Stimulated activated CD8-positive, alpha-beta memory T cell treated with anti-CD3 and anti-CD28 coated beads, Interleukin-4, amount 100 ng/mL, for 24 hours (primary cell): ENCODE measurements around the gene WIPF2.
A peak's percentile ranks its signal among the peaks of the same experiment; 100 is the strongest.

ENCODE experiments used
- DNase-seq: peaks from one replicate; pipeline ENCODE4 v3.0.0-alpha.2; 2020; ENCODE audit warnings: low read depth

The WIPF2 gene

DNA sequence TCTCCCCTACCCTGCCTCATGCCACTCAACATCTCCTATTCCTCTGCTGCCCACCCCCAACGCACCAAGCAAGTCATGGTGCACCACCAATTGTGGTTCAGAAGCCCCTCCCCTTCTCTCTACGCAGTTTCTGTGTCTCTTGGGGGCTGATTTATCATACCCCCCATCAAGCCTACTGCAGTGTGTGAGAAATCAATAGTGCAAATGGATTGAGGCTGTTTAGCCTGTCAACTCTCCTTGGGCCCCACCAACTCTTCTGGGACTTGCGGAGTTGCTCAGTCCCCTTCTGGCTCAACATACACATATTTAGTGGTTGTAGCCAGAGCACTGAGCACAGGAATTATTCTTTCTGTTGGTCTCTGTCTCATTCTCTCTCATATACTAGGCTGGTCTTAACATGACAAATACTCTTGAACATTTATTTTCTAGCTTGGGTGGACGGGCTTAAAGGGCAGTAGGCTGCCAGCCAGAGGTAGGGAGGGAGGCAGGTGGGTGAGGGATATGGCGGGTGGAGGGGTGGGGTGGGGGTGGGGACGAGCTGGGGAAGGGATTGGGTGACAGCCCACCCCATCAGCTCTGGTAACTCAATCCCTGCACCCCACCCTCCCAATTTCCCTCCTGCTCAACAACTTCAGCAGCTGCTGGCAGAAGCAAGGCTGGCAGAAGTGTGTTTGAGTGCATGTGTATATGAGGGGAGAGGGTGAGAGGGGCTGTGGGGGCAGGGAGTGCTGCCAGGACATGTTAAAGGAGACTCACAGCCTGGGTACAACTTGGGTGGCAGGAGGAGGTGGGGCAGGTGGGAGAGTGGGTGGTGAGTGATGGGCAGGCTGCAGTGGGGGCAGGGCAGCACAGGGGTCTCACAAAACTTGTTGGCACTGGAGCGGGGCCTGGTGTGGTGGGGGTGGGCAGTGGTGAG lies 94.8 kb downstream of the WIPF2 start:
- no peak for DNase-seq

DNA sequence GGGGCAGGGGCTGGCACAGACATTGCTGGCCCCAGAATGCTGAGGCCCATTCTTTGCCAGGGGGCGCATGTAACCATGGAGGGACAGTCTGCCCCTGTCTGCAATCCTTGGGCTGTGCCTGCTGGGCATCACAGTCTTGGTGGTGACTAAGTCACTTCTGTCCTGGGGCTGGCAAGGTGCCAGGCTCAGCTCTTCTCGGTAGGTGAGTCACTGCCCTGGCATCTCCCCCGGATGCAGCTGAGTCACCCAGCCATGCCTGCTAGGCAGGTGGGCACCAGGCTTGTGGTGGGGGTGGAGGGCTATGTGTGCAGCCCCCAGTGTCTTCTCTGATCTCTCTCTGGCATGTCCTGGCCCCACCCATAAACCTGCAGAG lies 95.5 kb downstream of the WIPF2 start:
- peak; percentile 75 for DNase-seq

DNA sequence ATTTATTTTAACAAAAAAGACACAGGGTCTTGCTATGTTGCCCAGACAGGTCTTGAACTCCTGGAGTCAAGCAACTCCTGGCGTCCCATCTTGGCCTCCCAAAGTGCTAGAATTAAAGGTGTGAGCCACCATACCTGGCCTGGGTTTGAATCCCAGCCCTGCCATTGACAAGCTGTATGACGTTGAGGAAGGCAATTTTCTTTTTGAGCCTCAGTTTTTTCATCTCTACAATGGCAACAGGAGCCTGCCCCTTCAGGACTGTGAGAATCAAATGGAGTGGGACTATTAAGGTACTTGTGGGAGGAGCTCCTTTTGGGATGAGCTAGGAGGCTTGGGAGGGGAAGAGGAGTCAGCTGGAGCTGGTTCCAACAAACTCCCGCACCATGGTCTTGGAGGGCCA lies 96.1 kb downstream of the WIPF2 start:
- DNase-seq: no peak

DNA sequence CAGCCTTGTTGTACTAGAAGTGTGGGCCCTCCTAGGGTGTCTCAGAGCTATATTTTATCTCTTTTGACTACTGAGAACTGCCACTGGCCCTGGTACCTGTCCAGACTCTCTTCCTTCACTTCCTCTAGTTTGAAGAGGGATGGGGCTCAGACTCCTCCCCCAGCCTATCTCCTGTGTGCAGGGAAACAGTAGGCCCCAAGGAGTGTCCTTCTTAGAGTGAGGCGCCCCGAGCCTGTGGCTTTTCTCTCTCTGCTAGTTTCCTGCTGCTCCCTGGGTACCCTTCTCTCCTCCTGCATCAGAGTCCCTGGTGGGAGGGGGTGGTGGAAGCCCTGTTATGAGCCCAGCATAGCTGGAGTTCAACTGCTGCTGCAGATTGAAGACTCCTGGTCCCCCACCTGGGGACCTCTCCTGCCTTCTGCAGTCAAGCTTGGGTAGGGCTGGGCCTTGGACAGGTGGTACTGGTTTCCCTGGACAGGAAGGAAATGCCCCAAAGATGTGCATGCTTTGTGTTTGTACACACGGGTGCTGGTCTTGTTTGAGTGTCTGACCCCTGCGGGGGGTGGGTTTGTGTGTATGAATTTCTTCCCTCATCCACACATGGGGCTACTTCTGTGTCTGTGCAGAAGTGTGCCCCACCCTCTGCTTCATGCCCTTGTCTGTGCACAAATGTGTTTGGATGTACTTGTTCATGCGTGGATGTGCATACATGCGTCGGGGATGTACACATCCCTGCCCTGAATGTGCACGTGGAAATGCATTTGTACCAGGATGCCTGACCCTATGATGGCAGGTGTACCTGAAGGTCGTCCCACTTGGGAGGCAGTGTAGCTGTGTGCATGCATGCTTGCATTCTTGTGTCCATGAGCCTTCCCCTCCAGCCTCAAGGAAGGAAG lies 96.8 kb downstream of the WIPF2 start:
- no peak for DNase-seq

DNA sequence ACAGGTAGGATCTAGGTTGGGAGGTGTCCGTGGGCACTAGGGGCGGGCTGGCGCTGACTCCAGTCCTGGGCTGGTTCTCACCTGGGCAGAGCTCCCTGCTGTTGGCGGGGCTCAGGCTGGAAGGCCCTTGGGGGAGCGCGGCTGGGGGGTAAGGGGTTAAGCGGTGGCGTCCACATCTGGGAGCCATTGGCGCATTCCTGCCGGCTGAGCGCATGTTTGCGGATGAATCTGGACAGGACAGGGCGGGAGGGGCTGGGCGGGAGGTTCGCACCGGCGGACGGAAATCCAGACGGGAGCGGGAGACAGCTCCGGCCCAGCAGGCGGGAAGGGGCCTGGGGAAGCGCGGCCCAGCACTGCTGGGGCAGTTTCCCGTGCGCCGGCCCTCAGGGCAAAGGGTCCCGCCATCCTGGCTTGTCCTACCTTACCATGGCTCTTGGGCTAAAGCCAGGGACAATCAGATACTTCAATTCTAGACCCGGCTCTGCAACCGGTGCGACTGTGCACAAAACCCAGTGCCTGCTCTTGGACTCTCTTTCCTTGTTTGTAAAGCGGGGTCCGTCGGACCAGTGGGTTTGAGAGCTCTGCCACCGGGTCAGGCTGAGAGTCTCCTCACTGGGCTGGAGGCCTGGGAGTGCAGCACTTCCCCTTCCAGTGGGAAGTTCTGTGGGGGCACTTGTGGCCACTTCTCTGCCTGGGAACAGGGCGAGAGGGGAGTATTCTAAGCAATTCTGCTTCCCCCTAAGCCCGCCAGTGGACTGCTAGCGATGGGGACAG lies 97.7 kb downstream of the WIPF2 start:
- no peak for DNase-seq

DNA sequence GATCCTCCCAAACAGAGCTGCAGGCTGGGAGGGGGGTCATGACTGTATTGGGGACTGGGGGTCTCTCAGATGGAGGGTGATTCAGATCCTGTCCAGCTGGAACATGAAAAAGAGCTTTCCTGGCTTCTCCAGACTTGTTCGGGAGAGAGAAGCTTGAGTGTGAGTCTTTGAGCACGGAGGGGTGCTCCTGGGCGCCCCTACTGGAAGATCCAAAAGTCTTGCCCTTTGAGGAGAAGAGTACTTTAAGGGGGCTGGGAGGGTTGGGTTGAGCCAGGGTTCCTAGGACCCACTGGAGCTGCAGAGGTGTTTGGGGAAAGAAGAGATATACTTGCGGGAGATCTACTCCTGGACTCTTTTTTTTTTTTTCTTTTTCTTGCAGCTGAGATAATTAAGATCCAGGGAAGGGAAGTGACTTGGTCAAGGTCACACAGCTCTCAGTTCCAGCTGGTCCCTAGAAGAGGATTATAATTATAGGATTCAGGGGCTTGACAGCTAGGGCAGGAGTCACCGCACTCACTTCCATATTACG lies 98.3 kb downstream of the WIPF2 start:
- DNase-seq: no peak

DNA sequence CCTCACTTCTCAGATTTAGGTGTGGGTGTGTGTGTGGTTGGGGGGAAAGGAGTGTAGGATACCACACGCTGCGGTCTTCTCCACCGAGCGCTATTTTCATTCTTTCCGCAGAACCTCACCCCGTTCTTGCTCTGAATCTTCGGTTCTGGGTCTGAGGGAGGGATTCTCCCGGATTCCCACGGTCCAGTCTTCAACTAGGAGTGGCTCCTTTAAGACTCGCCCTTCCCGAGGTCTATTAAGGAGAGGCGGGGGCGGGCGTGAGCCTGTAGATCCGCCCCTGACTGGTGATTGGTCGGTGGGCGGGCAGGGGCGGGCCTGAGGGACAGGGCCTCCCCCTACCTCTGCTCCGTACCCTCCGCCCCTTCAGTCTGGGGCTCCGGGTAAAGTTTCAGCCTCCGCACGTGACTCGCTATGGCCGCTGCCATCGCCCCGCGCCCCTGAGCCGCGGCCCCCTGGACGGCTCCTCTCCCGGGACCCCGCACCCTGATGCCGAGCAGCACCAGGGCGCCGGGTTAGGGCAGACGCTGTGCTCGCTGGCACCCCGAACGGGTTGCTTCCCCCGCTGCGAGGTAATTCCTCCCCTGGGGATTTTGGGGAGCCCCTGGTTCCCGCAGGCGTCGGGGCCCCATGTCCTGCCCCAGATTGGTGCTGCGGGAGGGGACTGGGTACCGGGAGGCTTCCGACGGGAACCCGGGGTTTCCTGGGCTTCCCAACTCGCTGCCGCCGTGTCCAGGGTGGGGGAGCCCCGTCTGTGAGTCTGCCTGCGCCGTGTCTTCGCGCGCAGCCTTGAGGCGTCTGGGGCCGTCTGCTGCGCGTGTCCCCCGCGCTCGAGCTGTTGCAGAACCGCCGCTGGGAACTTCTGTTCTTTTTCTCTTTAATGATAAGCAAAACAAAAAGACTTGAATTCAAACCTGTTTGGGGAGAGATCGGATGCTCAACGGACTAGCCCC lies 99.1 kb downstream of the WIPF2 start:
- peak; percentile 85 for DNase-seq

DNA sequence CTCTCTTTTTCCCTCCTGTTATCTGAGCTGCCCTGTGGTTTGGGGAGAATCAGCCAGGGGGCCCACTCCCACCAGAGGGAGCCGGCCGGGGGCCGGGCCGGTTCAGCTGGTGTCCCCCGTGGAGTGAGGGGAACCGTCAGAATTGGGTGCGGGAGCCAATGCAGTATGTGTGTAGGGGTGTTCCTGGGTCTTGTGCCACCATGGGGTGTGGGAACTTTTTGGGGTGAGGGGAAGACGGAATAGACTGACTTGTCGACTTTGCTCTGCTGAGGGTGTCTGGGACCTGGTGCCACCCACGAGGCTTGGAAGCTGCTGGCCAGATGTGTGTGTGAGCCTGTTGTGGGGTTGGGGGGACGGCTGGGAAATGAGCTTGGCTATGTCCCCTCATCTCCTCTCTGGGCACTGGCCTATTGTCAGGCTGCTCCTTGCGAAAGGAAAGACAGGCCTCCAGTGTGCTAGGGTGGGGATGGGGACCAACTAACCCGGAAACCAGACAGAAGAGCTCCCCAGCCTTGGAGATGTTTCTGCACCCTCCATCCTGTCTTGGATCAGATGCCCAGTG lies 99.8 kb downstream of the WIPF2 start:
- no peak for DNase-seq

DNA sequence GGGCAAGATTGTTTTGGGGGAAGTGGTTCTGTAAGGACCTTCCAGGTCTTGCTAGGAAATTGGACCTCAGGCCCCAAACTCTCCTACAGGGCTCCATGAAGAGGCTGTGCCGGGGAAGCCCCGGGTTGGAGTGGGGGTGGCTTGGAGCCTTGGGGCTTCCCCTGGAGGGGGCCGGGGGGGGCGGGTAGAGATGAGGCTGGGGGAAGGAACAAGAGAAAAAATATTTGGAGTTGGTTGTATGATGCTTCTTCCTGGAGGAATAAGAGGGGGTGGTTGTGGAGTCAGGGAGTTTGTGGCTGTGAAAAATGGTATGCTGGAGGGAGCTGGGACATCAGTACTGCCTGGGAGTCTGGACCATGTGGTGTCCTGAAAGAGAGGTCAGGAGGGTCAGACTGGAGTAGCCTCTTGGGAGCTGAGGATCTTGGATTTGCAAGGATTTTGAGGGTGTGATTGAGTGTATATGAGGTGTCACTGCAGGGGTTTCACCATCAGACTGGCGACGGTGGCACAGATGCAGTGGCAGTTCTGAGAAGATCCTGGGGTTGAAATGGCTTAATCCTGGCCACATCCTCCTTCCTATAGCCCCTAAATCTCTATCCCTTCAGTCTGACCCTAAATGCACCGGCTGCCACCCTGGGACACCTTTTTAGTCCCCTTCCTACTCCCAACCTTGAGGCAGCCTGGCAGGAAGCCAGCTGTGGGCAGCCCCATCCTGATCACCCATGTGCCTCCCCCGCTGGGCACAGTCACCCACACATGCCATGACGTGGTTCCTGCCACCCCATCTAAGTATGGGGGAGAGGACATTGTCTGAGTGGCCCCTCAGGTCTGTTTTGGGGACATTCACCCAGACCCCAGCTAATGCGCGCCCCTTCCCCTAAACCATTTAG lies 100.8 kb downstream of the WIPF2 start:
- DNase-seq: peak; percentile 50

DNA sequence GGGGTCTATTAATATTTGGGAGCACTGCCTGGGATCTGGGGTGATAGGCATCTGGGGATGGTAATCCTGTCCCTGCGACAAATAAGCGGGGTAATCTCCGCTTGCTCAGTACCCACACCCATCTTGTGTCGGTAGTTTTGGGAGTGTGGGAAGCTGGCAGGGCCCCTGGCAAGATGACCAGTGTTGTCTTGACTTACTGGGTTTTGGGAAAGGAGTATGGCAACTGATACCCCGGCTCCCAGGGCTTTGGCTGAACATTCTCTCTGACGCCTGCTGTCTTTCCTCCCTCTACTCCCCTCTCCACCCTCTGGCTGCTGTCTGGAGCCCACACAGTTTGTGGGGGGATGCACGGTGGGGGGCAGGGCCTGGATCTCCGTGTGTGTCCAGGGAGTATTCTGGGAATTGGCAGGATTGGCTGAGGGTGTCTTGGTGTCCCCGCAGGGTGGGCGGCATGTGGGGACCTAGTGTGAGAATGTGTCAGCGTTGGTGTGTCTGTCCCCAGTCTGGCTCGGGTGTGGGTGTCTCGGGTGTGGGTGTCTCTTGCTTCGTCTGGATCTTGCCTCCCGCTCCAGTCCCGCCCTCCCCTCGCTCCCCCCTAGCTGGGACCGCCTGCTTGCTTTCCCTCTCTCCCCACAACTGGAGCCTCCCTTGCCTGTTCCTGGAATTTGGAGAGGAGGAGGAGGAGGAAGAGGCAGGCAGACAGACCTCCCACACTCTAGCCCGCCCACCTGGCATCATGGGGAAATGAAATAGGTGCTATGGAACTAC lies 101.8 kb downstream of the WIPF2 start:
- no peak for DNase-seq

DNA sequence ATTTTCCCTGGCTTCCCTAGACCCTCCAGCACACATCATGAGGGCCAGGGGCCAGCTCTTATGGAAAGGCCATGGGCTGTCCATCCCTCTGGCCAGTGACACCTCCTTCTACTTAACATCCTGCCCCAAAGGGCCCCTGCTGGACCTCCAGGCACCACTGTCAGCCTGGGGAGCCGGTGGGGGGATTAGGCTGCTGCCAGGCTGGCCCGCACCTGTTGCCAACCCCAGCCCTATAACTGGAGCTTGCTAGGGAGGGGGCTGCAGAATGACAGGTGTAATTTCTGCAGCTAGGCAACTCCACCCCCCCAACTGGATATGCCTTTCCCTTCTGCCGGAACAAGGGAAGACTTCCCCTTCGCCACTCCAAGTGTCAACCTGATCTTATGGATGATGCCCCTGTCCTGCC lies 102.4 kb downstream of the WIPF2 start:
- no peak for DNase-seq

DNA sequence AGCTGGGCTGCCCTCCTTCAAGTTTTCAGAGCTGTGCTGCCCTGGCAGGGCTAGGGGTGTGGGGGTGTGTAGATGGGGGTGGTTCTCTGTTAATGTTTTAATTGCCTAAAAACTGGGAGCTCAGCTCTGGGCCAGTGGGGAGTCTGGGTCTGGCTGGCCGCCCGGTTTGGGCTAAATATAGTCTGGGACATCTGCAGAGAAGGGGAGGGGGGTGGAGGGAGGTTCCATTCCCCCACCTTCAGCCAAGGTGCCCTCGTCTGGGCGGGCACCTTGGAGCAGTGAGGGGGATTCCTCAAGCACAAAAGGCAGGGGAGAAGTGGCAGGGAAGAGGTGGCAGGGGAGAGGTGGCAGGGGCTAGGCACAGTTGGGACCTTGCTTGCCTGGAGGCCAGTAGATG lies 102.9 kb downstream of the WIPF2 start:
- no peak for DNase-seq

DNA sequence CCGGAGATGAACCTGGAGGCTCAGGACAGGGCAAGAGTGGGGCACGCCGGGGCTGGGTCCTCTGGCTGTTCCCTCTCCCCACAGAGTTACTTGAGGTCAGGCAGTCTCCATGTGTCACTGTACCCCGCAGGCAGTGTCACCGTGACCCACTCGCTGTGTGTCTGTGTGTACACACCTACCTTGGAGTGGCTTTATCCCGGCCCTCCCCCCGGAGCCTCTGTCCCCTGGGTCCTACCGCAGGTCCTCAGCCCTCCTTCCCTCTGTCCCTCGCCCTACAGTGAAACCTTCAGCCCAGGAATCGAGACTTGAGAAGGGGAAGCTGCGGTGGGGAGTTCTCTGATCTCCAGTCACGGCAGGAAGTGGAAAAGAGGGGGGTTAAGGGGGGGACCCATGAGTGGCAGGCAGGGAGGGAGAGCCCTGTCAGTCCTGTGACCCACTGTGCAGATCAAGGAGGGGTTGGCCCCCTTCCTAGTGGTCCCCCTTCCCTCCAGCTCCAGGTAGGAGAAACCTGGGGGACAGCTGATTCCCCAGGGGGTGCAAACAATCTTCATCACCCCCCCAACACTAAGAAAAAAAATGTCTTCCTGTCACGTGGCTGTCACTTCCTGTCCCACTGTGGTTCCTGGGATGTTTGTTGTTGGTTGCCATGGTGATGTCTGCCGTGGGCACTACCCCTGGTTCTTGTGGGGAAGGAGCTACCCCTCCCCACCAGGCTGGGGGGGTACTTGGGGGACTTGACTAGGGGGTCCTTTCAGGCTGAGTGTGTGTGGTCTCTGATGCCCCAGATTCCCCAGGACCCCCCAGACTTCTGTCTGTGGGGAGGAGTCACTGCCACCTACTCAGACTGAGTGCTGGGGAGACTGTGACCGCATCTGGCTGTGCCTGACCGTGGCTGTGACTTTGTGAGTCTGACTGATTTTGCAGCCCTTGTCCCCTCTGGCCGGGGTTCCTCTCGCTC lies 103.5 kb downstream of the WIPF2 start:
- peak; percentile 77 for DNase-seq

DNA sequence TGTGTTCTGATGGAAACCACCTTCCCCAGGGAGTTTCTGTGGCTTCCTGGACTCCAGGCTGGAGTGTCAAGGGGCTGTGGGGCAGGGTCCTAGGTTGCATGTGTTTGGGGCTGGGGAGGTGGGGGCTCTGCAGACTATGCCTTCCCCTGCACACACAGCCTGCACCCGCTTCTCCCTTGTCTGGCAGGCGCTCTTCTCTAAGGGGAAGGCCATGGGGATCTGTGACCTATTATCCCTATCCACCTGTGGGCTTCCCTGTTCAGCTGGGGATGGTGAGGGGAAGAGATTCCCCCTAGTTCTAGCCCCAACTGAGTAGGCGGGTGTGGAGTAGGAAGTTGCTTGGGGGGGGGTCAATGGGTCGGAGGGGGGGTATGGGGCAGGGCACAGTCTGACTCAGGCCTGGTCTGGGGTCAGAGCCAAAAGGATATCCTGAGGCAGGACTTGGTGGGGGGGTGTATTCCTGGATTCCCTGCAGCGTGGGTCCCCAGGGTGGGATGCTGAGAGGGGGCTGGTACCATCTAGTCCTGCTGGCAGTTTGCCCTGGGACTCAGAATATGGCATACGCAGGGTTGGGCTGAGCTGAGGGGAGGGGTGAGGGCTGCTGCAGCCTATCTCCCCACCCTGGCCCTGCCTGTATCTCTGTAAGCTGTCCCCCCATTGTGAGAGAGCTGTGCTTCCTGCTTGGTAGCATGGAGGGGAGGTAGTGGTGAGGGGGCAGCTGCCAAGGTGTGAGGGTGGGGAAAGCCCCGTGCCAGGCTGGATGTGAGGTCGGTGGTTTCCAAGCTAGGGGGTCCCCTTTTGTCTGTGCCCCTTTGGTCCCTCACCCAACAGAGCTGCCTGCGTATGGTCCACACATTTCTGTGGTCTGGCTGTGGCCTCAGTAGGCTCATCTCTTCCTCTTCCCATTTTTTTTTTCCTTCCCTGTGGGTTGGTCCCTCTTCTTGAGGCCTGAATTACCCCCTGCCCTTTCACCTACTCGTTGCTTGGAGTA lies 104.6 kb downstream of the WIPF2 start:
- peak; percentile 63 for DNase-seq

DNA sequence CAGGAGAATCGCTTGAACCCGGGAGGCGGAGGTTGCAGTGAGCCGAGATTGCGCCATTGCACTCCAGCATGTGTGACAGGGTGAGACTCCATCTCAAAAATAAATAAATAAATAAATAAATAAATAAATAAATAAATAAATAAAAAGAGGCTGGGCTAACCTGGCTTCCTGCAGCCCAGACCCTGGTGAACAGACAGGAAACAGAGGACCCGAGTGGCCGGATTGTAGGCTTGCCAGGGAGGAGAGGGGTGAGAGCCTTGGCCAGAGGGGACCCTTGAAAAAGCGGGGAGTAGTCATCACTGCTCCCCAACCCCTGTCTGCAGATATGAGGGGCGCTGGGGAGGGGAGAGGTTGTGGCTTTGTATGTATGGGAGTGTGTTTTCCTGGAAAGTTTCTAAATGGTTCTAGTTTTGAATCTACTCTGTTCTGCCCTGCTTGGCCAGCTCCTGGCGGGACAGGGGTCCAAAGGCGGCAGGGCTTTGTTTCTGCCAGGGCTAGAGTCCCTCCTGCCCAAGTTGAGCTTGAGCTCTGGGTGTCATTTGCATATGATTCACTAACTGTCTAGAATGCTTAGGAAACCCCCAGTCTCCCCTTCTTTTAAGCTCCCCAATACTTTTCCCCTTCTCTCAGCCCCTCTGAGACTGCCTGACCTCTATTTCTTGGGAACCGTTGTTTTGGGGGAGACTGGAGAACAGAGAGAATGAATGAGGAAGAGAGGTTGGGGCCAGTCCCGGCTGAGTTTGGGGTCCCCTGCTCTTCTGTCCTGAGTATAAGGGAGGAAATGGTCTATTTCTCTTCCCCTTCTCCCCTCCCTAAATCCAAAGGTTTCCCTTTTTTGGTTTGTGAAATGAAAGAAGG lies 106.3 kb downstream of the WIPF2 start:
- no peak for DNase-seq
